Panc1 (cell line): ENCODE data around the gene CMTM4. TPM values are rescaled to one million over a fixed set of nuclear protein-coding genes. Genes with fewer than 3 reads are reported as not detected.

Experiments
- ATAC-seq: fragments of 200-7000 bp; cut with Tn5 transposase; 2 replicates; pipeline ENCODE4 v1.9.1; 2020; ENCODE audit warnings: mild to moderate bottlenecking, moderate library complexity
- BruUV-seq: library from RNA; stranded (reverse); fragments of 400-500 nt; replicated peaks from 2 replicates; lab custom pipeline; 2021; lab: Mats Ljungman, UMichigan
- CTCF ChIA-PET: fragments of 300-600 bp; sonication (Branson Sonifier 250); formaldehyde crosslinking; loops from one replicate; lab custom pipeline; 2022; ENCODE audit warnings: antibody characterized with exemption; lab: Charles Lee
- POLR2A ChIA-PET: fragments of 300-600 bp; sonication (Branson Sonifier 250); formaldehyde crosslinking; loops from one replicate; lab custom pipeline; 2022; ENCODE audit warnings: antibody characterized with exemption; lab: Charles Lee
- DNase-seq: peaks from one replicate; pipeline ENCODE4 v3.0.0-alpha.2; 2010; ENCODE audit warnings: low read depth, low spot score
- H3K27ac ChIP-seq: 2 replicates; pipeline ENCODE4 v1.5.1; 2011; ENCODE audit warnings: mild to moderate bottlenecking, low read length, inconsistent platforms
- H3K27me3 ChIP-seq: fragments of 200-500 bp; sonication (Bioruptor generic); 2 replicates; pipeline ENCODE4 v1.6.0; 2014; ENCODE audit warnings: low read length, inconsistent platforms; ENCODE audit not compliant: control insufficient read depth, insufficient read depth
- H3K36me3 ChIP-seq: fragments of 200-500 bp; sonication (Bioruptor generic); 2 replicates; pipeline ENCODE4 v1.5.1; 2014; ENCODE audit warnings: inconsistent platforms, mild to moderate bottlenecking, low read length, moderate library complexity; ENCODE audit not compliant: control insufficient read depth, insufficient read depth
- H3K4me1 ChIP-seq: 2 replicates; pipeline ENCODE4 v1.5.1; 2011; ENCODE audit warnings: inconsistent platforms, mild to moderate bottlenecking, low read length, moderate library complexity; ENCODE audit not compliant: control insufficient read depth, insufficient read depth
- H3K4me3 ChIP-seq, 2 experiments: 2 replicates each; pipeline ENCODE4 v1.5.1; 2011 to 2012; ENCODE audit warnings: low read depth in 2 of 2, low read length in 2 of 2, mild to moderate bottlenecking in 2 of 2, inconsistent platforms in 1 of 2, moderate library complexity in 1 of 2
- H3K9me3 ChIP-seq: fragments of 200-500 bp; sonication (Bioruptor generic); 2 replicates; pipeline ENCODE4 v1.5.1; 2014; ENCODE audit warnings: low read depth, mild to moderate bottlenecking, inconsistent platforms, low read length, moderate library complexity; ENCODE audit not compliant: control insufficient read depth, insufficient read depth
- CTCF ChIP-seq: fragments of 450-650 bp; IDR thresholded peaks from 2 replicates; pipeline ENCODE4 v1.5.1; 2017; ENCODE audit warnings: mild to moderate bottlenecking
- POLR2AphosphoS5 ChIP-seq: IDR thresholded peaks from 2 replicates; pipeline ENCODE4 v1.6.1; 2012; ENCODE audit warnings: mild to moderate bottlenecking, low read depth, low read length, moderate library complexity
- REST ChIP-seq, 2 experiments: IDR thresholded peaks; 2 replicates each; pipeline ENCODE4 v1.6.1; 2011 to 2012; ENCODE audit warnings: low read depth in 2 of 2, control low read depth in 1 of 2, low read length in 1 of 2, mild to moderate bottlenecking in 1 of 2, moderate library complexity in 1 of 2; ENCODE audit not compliant: insufficient read depth in 1 of 2
- SIN3A ChIP-seq: IDR thresholded peaks from 2 replicates; pipeline ENCODE4 v1.6.1; 2012; ENCODE audit warnings: low read depth, mild to moderate bottlenecking, low read length, moderate library complexity, borderline replicate concordance; ENCODE audit not compliant: insufficient read depth
- TCF7L2 ChIP-seq: IDR thresholded peaks from 2 replicates; pipeline ENCODE4 v1.6.1; 2011; ENCODE audit warnings: mild to moderate bottlenecking, low read depth, low read length, inconsistent platforms
- in situ Hi-C: cut with HindIII; loops from 2 replicates; pipeline ENCODE4 v1.10.0; 2016; ENCODE audit warnings: low sequenced_read_pairs, low pct_unique_long_range_greater_than_20kb
- intact Hi-C: fragments of 100-400 bp; cut with micrococcal nuclease; formaldehyde crosslinking; loops from one replicate; pipeline ENCODE4 v1.10.0; 2022; ENCODE audit not compliant: unreplicated experiment
- total RNA-seq: library from RNA; stranded (reverse); gene quantifications from one replicate; pipeline ENCODE4 v1.2.1, GENCODE V29; 2021; ENCODE audit not compliant: unreplicated experiment

The CMTM4 gene
- total RNA-seq, 1 experiment from 2014 or later: 51.9 TPM

- ChIA-PET CTCF (no interaction called here), POLR2A (no interaction called here)
- H3K36me3 ChIP-seq: peaks cover 16% of the 10 kb centered on the region
- DNase-seq (no peak), ATAC-seq (no peak)
- intact Hi-C loops: no loop called here
- in situ Hi-C loops: no loop called here
- H3K27ac ChIP-seq: no peak overlapping the region
- BruUV-seq: no TSS peak
- H3K4me1 ChIP-seq: no peaks in the 10 kb centered on the region
- H3K9me3 ChIP-seq: no peaks in the 10 kb centered on the region
- TF ChIP-seq SIN3A (no peak), CTCF (no peak), TCF7L2 (no peak), POLR2AphosphoS5 (no peak), REST (IDR thresholded peaks at IDR 0.05; ENCODE audit: insufficient read depth in 1 of 2, low read depth in 2 of 2, low read length in 1 of 2) (no peak)
- no peak overlapping the region for H3K4me3 ChIP-seq
- H3K27me3 ChIP-seq: no peaks in the 10 kb centered on the region
Measured at GRCh38 chr16:66731101-66731500, 34.6 kb upstream of the CMTM4 start.

- TF ChIP-seq REST (IDR thresholded peaks at IDR 0.05; ENCODE audit: insufficient read depth in 1 of 2, low read depth in 2 of 2, low read length in 1 of 2): no peak
- no peak for TF ChIP-seq CTCF
- no peak for TF ChIP-seq TCF7L2
- TF ChIP-seq SIN3A: no peak
- TF ChIP-seq POLR2AphosphoS5: no peak
- intact Hi-C loops (no loop called here), in situ Hi-C loops (no loop called here)
- Histone ChIP-seq H3K27me3 (no peaks in the 10 kb centered on the region), H3K27ac (no peak overlapping the region), H3K36me3 (peaks cover 25% of the 10 kb centered on the region), H3K4me3 (no peak overlapping the region), H3K9me3 (no peaks in the 10 kb centered on the region), H3K4me1 (no peaks in the 10 kb centered on the region)
- POLR2A ChIA-PET: no interaction called here
- no peak for DNase-seq
- BruUV-seq: no TSS peak
- ATAC-seq: peak; percentile 61
- CTCF ChIA-PET: interaction anchor here (1.6 kb wide), 1 partner anchor 139 kb away, joined by 3 read pairs; no protein-coding TSS in a partner anchor
Measured at GRCh38 chr16:66728804-66729203, 32.3 kb upstream of the CMTM4 start.
